Measurements from ENCODE around the gene GSTM2.
"Not testable (repeated sequence)": the region's sequence is repeated elsewhere in the genome, so short reads cannot be mapped to it uniquely, and the experiment has no call there.

Gene GSTM2

GRCh38 chr1:109673861-109674260 is 6.0 kb downstream of the GSTM2 start:
- H3K18ac ChIP-seq (ENCODE audit: low read depth in 1 of 2, low read length in 2 of 2); H3K79me1 ChIP-seq (replicated peaks; ENCODE audit: low read length, poor library complexity, severe bottlenecking); H3K4me1 ChIP-seq (ENCODE audit: control insufficient read depth, insufficient read depth, low read depth, low read length); H2AFZ ChIP-seq (ENCODE audit: low read depth, low read length); H4K91ac ChIP-seq (ENCODE audit: low read length); H3K9me3 ChIP-seq (ENCODE audit: control insufficient read depth, low read length); H3K27ac ChIP-seq (ENCODE audit: low read length, poor library complexity, severe bottlenecking); H4K8ac ChIP-seq (ENCODE audit: low read length); H2BK5ac ChIP-seq (ENCODE audit: low read depth, low read length, poor library complexity, severe bottlenecking); H3K4ac ChIP-seq (ENCODE audit: low read depth in 1 of 2, low read length in 2 of 2); H3K27me3 ChIP-seq (ENCODE audit: control insufficient read depth in 1 of 2, insufficient read depth in 1 of 2, low read length in 2 of 2); H3K23ac ChIP-seq (ENCODE audit: low read length in 2 of 2); H2AK5ac ChIP-seq (ENCODE audit: low read length, severe bottlenecking); H2BK120ac ChIP-seq (ENCODE audit: low read depth, low read length); H3K14ac ChIP-seq (ENCODE audit: low read length in 2 of 2); H2BK12ac ChIP-seq (ENCODE audit: low read length in 2 of 2); H2BK15ac ChIP-seq (ENCODE audit: low read depth, poor library complexity, severe bottlenecking); H3K4me2 ChIP-seq (ENCODE audit: low read length, poor library complexity, severe bottlenecking); H3K9ac ChIP-seq (ENCODE audit: low read length); H3K4me3 ChIP-seq (ENCODE audit: insufficient read depth in 1 of 2, low read depth in 1 of 2, low read length in 2 of 2); DNase-seq: not testable (repeated sequence)
- WGBS, result 100% methylated on average over 1 of the region's 2 CpGs
- H3K36me3 ChIP-seq (ENCODE audit: control insufficient read depth in 1 of 2, insufficient read depth in 2 of 2, low read depth in 1 of 2, low read length in 2 of 2), result peaks cover 4 to 24% of the 10 kb centered on the region in 2 experiments

GRCh38 chr1:109676683-109677381 is 9.0 kb downstream of the GSTM2 start:
- not testable (repeated sequence) for H2BK15ac ChIP-seq (ENCODE audit: low read depth, poor library complexity, severe bottlenecking); H3K23ac ChIP-seq (ENCODE audit: low read length in 2 of 2); H3K36me3 ChIP-seq (ENCODE audit: control insufficient read depth in 1 of 2, insufficient read depth in 2 of 2, low read depth in 1 of 2, low read length in 2 of 2); H4K8ac ChIP-seq (ENCODE audit: low read length); H4K91ac ChIP-seq (ENCODE audit: low read length); H3K27ac ChIP-seq (ENCODE audit: low read length, poor library complexity, severe bottlenecking); H3K4me1 ChIP-seq (ENCODE audit: control insufficient read depth, insufficient read depth, low read depth, low read length); H2AFZ ChIP-seq (ENCODE audit: low read depth, low read length); H2AK5ac ChIP-seq (ENCODE audit: low read length, severe bottlenecking); H3K9me3 ChIP-seq (ENCODE audit: control insufficient read depth, low read length); H3K79me1 ChIP-seq (replicated peaks; ENCODE audit: low read length, poor library complexity, severe bottlenecking); H3K18ac ChIP-seq (ENCODE audit: low read depth in 1 of 2, low read length in 2 of 2); DNase-seq; H3K4me3 ChIP-seq (ENCODE audit: insufficient read depth in 1 of 2, low read depth in 1 of 2, low read length in 2 of 2); H3K9ac ChIP-seq (ENCODE audit: low read length); H2BK12ac ChIP-seq (ENCODE audit: low read length in 2 of 2); H3K4ac ChIP-seq (ENCODE audit: low read depth in 1 of 2, low read length in 2 of 2); H2BK120ac ChIP-seq (ENCODE audit: low read depth, low read length); H3K27me3 ChIP-seq (ENCODE audit: control insufficient read depth in 1 of 2, insufficient read depth in 1 of 2, low read length in 2 of 2); H2BK5ac ChIP-seq (ENCODE audit: low read depth, low read length, poor library complexity, severe bottlenecking); H3K14ac ChIP-seq (ENCODE audit: low read length in 2 of 2); H3K4me2 ChIP-seq (ENCODE audit: low read length, poor library complexity, severe bottlenecking)
- 84% methylated on average over 2 of the region's 3 CpGs for WGBS

- DNase-seq, result no peak
- H3K4me1 ChIP-seq (ENCODE audit: control insufficient read depth, insufficient read depth, low read depth, low read length), result no peaks in the 10 kb centered on the region
- H3K9me3 ChIP-seq (ENCODE audit: control insufficient read depth, low read length), result no peaks in the 10 kb centered on the region
- no peak overlapping the region for H3K18ac ChIP-seq (ENCODE audit: low read depth in 1 of 2, low read length in 2 of 2)
- no peak overlapping the region for H2AK5ac ChIP-seq (ENCODE audit: low read length, severe bottlenecking)
- peaks cover 4 to 8% of the 10 kb centered on the region in 2 experiments for H3K36me3 ChIP-seq (ENCODE audit: control insufficient read depth in 1 of 2, insufficient read depth in 2 of 2, low read depth in 1 of 2, low read length in 2 of 2)
- H2BK12ac ChIP-seq (ENCODE audit: low read length in 2 of 2), result no peak overlapping the region
- no peak overlapping the region for H2AFZ ChIP-seq (ENCODE audit: low read depth, low read length)
- H3K79me1 ChIP-seq (replicated peaks; ENCODE audit: low read length, poor library complexity, severe bottlenecking), result no peaks in the 10 kb centered on the region
- H3K23ac ChIP-seq (ENCODE audit: low read length in 2 of 2), result no peak overlapping the region
- no peak overlapping the region for H2BK15ac ChIP-seq (ENCODE audit: low read depth, poor library complexity, severe bottlenecking)
- no peak overlapping the region for H3K27ac ChIP-seq (ENCODE audit: low read length, poor library complexity, severe bottlenecking)
- no peak overlapping the region for H3K9ac ChIP-seq (ENCODE audit: low read length)
- no peak overlapping the region for H3K4ac ChIP-seq (ENCODE audit: low read depth in 1 of 2, low read length in 2 of 2)
- H4K8ac ChIP-seq (ENCODE audit: low read length), result no peak overlapping the region
- no peak overlapping the region for H4K91ac ChIP-seq (ENCODE audit: low read length)
- no peak overlapping the region for H3K4me3 ChIP-seq (ENCODE audit: insufficient read depth in 1 of 2, low read depth in 1 of 2, low read length in 2 of 2)
- H2BK120ac ChIP-seq (ENCODE audit: low read depth, low read length), result no peak overlapping the region
- no peak overlapping the region for H3K4me2 ChIP-seq (ENCODE audit: low read length, poor library complexity, severe bottlenecking)
- WGBS, result 95% methylated on average over 2 of the region's 3 CpGs
- H3K27me3 ChIP-seq (ENCODE audit: control insufficient read depth in 1 of 2, insufficient read depth in 1 of 2, low read length in 2 of 2), result no peaks in the 10 kb centered on the region
- H2BK5ac ChIP-seq (ENCODE audit: low read depth, low read length, poor library complexity, severe bottlenecking), result no peak overlapping the region
- no peak overlapping the region for H3K14ac ChIP-seq (ENCODE audit: low read length in 2 of 2)
These were observed 9.6 kb downstream of the GSTM2 start for GRCh38 chr1:109677459-109677858.

GRCh38 chr1:109678637-109679036 is 10.8 kb downstream of the GSTM2 start:
- not testable (repeated sequence) for H2BK120ac ChIP-seq (ENCODE audit: low read depth, low read length); H3K14ac ChIP-seq (ENCODE audit: low read length in 2 of 2); DNase-seq; H3K27ac ChIP-seq (ENCODE audit: low read length, poor library complexity, severe bottlenecking); H2BK5ac ChIP-seq (ENCODE audit: low read depth, low read length, poor library complexity, severe bottlenecking); H3K4me1 ChIP-seq (ENCODE audit: control insufficient read depth, insufficient read depth, low read depth, low read length); H4K8ac ChIP-seq (ENCODE audit: low read length); H2AK5ac ChIP-seq (ENCODE audit: low read length, severe bottlenecking); H3K9me3 ChIP-seq (ENCODE audit: control insufficient read depth, low read length); H2AFZ ChIP-seq (ENCODE audit: low read depth, low read length); H2BK12ac ChIP-seq (ENCODE audit: low read length in 2 of 2); H2BK15ac ChIP-seq (ENCODE audit: low read depth, poor library complexity, severe bottlenecking); H3K27me3 ChIP-seq (ENCODE audit: control insufficient read depth in 1 of 2, insufficient read depth in 1 of 2, low read length in 2 of 2); H3K9ac ChIP-seq (ENCODE audit: low read length); H3K36me3 ChIP-seq (ENCODE audit: control insufficient read depth in 1 of 2, insufficient read depth in 2 of 2, low read depth in 1 of 2, low read length in 2 of 2); H3K18ac ChIP-seq (ENCODE audit: low read depth in 1 of 2, low read length in 2 of 2); H3K79me1 ChIP-seq (replicated peaks; ENCODE audit: low read length, poor library complexity, severe bottlenecking); H3K4me2 ChIP-seq (ENCODE audit: low read length, poor library complexity, severe bottlenecking); H3K4ac ChIP-seq (ENCODE audit: low read depth in 1 of 2, low read length in 2 of 2); H3K4me3 ChIP-seq (ENCODE audit: insufficient read depth in 1 of 2, low read depth in 1 of 2, low read length in 2 of 2); H3K23ac ChIP-seq (ENCODE audit: low read length in 2 of 2); H4K91ac ChIP-seq (ENCODE audit: low read length)
- WGBS, result 71% methylated on average over 1 of the region's 2 CpGs

All from mesenchymal stem cell (in vitro differentiated cells and primary cell).